Suppressor macrophage treated with lipopolysaccharide for 4 hours (primary cell): ENCODE data around the gene C3orf18.

ENCODE experiments used
- DNase-seq: peaks from one replicate; pipeline ENCODE4 v3.0.0-alpha.2; 2020

The C3orf18 gene

GRCh38 chr3:50549226-50549625, 18.3 kb downstream of the C3orf18 start:
- no peak for DNase-seq

DNA sequence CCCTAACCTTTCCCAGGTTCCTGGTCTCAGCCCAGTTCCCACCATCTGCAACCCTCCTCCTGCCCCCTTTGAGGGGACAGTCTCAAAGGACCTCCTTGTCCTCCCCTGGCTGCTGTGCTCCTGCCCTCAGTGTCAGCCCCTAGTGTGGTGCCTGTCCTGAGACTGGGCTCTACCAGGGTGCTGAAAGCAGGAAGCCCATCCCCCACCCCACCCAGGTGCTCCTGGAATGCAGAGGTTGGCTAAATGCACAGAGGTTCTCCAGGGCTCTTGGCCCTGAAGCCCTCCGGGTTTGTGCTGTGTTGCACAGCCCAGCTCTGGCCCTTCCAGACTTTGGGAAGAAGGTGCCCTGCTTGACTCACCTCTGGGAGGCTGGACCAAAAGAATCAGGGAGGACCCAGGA, 21.8 kb downstream of the C3orf18 start:
- DNase-seq: no peak

DNA sequence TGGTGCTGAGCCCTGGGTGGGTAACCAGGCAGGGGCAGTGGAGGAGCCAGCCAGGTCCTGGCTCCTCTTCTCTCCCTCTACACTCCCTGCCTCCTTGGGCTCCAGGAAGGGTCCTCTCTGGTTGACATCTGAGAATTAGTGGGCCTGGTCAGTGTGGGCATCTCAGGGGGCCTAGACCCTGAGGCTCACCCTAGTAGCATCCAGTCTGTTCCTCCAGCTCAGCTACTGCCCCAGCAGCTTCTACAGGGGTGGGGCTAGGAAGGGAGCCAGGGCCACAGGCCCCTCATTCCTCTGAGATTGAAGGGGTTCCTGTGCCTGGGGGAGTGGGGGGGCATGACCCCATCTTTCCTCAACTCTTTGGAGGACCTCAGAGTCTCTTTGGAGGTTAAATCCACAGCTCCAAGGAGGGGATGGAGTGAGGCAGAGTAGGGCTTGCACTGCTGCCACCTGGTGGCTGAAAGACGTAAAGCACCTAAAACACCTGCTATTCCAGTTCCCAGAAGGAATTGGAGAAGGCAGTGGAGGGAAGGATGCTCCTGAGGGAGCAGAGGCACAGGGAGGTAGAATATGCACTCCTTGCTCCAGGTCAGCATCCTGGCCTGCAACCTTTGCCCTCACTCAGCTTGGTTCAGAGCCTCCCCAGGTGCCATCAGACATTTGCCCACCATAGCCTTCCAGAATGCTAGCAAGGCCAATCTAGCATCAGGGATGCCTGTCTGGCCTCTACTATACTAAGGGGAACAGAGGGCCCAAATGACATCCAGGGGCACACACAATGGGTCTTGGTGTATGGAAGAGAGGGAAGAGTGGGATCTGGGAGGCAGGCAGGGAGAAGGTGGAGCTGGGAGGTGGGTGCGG, 25.1 kb downstream of the C3orf18 start:
- peak; percentile 74 for DNase-seq

DNA sequence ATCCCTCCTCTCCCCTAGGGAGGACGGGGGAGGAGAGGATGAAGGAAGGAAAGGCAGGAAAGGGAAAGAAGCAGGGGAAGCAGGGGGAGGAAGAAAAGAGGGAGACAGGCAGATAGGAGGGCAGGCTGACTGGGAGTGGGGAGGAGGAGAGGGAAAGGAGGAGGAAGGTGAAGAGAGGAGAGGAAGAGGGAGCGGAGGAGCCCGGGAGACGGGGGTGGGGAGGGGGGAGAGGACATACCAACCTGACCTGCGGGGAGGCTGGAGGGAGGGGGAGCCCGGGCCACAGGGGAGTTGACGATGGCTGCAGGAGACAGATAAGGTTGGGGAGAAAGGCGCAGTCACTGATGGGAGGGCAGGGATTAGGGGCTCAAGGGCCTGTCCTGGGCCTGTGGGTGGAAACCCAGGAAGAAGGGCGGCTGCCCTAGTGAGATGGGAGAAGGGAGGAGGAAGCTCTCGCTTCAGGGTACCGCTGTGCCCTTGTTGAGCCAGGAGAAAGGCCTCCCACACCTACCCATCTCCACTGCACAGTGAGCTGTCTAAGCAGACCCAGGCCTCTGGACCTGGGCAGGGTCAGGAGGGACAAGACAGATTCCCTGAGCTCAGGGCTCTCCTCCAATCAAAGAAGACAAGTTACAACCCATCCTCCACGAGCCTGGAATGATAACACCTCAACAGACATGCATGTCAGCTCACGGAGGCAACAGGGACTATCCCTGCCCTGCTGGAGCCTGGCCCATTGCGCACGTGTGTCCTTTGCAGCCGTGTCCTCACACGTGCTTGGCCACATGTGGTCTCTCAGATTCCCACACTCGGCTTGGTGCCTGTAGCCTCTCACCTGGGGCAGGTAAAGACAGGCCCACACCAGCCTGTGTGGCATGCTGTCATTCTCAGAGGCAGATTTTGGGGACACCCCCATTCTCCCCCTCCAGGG, 27.9 kb downstream of the C3orf18 start:
- DNase-seq: no peak

- DNase-seq: no peak
Measured at GRCh38 chr3:50537421-50538129, 30.0 kb downstream of the C3orf18 start.

DNA sequence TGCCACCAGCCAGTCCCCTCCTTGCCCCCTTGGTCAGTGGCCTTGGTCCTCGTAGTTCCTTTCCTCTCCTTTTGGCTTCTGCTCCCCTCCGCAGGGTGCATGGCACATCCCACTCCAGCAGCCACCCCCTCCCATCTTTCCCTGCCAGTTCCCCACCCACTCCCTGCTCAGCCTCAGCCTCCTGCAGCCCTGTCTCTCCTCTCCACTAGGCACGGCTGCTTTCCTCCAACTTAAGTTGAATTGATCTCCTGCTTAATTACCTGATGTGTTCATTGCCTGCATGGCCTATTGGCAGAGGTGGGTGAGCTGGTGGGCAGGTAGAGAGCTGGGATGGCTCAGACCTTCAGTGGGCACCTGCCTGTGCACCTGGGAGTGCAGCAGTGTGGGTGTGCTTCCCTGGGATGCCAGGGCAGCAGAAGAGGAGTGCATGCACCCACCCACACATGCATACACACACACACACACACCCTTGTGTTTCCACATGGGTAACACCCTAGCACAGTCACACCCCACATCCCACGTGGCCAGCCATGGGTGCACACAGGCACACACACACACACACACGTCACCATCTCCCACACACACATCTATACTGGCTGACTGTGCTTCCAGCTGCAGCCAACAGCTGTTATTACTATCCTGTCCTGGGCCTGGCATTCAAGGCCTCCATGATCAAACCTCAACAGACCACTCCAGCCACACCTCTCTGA, 30.9 kb downstream of the C3orf18 start:
- DNase-seq: no peak

GRCh38 chr3:50534681-50535330, 32.7 kb downstream of the C3orf18 start:
- DNase-seq: no peak

- no peak for DNase-seq
Measured at GRCh38 chr3:50533807-50534461, 33.6 kb downstream of the C3orf18 start.

GRCh38 chr3:50533316-50533715, 34.2 kb downstream of the C3orf18 start:
- no peak for DNase-seq

- DNase-seq: no peak
Measured at GRCh38 chr3:50532062-50532705, 35.4 kb downstream of the C3orf18 start.

GRCh38 chr3:50531201-50531600, 36.3 kb downstream of the C3orf18 start:
- DNase-seq: no peak

DNA sequence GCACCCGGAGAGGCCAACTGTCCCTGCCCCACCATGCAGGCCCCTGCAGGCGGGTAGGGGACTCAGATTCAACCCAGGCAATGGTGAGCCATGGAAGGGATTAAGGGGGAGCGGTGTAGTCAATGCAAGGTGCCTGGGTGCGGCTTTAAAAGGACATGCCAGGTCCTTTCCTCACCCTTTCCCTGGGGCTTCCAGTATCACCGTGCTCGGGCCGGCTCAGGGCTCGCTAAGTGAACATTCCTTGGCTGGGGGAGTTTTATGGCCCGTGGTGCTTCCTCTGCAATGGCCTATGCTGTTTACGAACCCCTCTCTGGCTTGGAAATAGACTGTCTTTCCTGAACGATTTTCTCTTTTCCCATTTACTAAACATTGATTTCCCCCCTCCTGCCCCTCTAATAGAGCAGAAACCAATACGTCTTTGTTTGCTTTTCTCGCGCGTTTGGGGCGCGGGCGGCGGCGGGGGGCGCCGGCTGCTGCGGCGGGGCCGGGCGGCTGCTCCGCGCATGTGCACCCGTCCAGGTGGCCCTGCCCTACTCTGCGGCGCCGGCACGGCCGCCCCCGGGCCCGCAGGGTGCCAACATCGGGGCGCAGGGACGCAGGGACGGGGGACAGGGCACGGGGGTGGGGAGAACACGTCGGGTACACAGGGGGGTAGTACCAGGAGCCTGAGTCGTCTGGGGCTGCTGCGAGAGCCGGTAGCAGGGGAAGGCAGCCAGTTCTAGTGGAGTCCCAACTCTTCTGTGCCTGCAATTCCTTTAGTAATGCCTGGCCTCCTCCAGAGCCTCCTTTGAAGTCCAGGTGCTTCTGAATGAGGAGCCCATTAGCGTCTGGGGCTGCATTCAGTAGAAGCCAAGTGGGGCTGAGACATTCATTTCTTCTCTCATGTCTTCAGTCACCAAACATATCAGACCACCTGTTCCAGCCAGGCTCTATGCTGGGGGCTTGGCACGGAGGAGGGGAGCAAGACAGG, 37.3 kb downstream of the C3orf18 start:
- no peak for DNase-seq

DNA sequence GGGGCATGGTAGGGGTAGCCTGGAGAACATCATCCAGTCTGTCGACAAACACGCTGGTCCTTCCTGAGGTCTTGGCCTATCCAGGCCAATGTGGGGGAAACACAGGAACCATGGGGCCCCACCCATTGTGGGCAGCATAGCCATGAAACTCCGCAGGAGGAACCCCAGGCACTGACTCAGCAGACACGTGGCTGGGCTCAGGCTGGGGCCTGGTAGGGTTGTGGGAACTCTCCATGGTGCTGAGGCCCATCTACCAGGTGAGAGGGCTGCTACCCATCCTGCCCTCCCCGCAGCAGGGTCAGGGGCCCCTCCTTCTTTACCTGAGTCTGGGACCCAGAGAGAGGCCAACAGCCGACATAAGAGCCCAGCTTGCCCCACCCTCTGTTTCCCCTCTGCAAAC, 41.6 kb downstream of the C3orf18 start:
- DNase-seq: peak; percentile 91

DNA sequence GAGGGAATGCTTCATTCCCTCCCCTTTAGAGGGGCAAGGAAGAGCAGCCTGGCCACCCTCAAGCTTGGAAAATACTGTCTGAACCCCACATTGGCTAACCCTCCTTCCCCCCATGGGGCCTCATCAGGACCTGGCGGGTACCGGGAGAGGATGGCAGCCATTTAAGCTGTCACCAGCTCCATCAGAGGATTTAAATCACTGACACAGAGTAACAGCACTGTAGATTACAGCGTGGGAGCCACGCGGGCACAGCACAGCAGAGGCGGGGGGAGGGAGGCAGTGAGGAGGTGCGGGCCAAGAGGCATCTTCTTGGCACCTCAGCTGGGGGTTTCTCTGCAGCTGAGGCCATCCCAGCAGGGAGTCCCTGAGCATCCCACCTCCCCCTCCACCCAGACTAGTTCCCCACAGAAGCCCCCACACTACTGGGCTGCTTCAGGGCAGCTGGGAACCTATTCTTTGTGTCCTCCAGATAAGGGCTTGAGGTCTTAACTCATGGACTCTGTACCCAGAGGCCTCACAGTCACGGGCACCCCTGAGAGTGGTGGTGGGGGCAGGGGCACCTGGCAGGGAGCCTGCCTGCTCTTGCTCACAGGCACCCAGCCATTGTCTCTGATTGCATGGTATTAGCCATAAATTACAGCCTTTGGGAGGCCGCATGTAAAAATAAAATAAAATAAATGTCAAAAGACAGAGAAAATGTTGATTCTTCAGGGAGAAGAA, 42.2 kb downstream of the C3orf18 start:
- DNase-seq: no peak

- no peak for DNase-seq
Measured at GRCh38 chr3:50524746-50525145, 42.8 kb downstream of the C3orf18 start.

DNA sequence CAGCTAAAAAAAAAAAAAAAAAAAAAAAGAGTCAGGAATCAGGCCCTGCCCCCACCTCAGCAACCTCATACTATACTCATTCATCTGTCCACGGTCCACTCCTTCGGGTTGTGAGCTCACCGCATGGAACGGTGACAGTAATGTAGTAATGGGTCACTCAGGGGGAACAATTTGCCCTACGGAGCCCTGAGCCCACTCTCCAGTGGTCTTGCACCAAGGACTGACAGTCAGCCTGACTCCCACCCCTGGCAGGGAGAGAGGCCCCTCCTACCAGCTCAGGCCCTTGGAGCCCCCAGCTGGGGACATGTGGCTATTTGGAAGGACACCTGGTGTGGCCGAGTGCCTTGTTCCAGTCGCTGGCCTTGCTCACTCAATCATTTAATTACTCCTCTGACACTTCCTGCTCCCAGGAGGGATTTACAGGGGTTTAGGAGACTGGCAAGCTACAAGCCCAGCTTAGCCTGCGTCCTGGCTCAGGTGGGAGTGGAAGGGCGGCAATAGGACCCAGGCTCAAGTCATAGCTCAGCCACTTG, 44.2 kb downstream of the C3orf18 start:
- no peak for DNase-seq

GRCh38 chr3:50521572-50521971, 46.0 kb downstream of the C3orf18 start:
- DNase-seq: no peak

- no peak for DNase-seq
Measured at GRCh38 chr3:50520849-50521248, 46.7 kb downstream of the C3orf18 start.
